ENCODE data around the gene SPZ1.
A peak's percentile ranks its signal among the peaks of the same experiment; 100 is the strongest.
"Not testable (repeated sequence)": the region's sequence is repeated elsewhere in the genome, so short reads cannot be mapped to it uniquely, and the experiment has no call there.

Gene SPZ1, protein sequence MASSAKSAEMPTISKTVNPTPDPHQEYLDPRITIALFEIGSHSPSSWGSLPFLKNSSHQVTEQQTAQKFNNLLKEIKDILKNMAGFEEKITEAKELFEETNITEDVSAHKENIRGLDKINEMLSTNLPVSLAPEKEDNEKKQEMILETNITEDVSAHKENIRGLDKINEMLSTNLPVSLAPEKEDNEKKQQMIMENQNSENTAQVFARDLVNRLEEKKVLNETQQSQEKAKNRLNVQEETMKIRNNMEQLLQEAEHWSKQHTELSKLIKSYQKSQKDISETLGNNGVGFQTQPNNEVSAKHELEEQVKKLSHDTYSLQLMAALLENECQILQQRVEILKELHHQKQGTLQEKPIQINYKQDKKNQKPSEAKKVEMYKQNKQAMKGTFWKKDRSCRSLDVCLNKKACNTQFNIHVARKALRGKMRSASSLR

DNA sequence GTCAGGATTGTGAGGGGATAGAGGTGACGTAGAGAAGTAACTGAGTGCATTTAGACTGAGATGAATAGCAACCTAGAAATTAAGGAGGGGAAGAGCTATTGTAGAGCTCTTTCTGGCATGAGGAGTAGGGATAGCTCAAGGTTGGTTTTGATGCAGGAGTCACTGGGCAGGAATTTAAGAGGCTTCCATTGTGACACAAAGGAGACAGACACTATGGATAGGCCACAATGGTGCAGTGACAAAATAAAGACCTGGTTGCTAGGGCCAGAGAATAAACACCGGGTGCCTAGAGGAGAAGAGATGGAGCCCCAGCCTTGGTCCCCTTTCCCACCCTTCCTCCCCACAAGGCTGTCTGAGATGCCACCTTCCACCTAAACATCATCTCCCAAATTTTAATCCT, at the start of gene SPZ1:
Gene SPZ1 (plus strand): TSS at position 301 of the 400 bp plus-strand sequence. CDS start 214 bp downstream, outside the sequence.
- no peak for DNase-seq (ENCODE audit: low spot score)

DNA sequence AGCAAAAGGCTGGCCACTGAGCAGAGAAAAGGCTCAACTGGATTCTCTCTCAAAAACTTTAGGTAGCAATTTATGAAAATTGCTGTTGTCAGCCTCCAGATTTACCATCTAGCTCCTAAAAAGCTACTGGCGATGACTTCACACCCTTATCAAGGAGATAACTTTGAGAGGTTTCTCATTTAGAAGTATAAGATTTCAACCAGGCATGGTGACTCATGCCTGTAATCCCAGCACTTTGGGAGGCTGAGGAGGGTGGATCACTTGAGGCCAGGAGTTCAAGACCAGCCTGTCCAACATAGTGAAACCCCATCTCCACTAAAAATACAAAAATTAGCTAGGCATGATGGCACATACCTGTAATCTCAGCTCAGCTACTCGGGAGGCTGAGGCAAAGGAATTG, 49.3 kb upstream of the SPZ1 start:
- DNase-seq (ENCODE audit: low spot score) = not testable (repeated sequence)

DNA sequence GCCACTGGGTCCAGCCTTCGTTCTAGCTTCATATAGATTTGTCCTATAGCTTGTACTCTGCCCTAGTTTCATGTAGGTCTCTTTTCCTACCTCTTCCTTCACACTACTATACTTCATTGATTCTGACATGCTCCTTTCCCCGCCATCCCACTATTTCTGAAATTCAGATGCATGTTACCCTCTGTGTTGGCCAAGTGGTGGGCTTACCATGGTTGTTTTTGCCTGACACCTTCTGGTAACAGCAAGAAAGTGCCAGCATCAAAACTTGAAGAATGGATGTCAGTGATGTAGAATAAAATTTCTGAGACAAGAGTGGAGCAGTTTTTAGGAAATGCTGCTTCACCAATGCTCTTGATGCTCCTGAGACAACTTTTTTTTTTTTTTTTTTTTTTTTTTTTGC, 44.5 kb upstream of the SPZ1 start:
- peak; percentile 56 for DNase-seq (ENCODE audit: low spot score)

DNA sequence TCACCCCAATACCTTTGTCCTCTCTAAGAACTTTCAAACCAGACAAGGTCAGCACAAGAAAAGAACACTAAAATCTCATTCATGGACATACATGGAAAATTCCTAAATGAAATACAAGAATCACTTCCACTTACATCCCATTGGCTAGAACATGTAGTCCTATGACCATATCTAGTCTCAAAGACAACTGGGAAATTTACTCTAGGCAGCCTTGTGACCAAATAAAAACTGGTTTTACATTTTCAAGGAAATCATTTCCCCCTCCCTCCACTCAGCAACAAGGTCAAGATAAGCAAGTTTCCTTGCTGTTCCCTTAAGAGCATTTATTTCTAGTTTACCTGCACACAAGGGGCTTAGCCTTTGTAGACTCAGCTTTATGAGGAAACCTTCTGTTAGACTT, 43.6 kb upstream of the SPZ1 start:
- DNase-seq (ENCODE audit: low spot score) = no peak

DNA sequence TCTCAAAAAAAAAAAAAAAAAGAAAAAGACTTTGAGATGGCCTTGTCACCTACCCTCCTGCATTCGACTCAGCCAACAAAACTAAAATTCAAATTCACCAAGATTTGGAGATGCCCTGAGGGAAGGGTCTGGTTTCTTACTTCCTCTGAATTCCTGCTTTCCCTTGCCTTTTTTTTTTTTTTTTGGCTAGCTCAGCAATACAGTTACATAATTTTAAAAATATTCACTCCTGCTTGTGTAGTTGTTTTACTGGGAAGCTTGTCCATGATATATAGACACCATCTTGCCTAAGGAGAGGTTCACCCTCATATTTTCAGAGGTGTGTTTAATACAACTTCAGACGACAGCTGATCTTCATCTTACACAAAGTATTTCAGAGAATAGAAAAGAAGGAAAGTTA, 42.6 kb upstream of the SPZ1 start:
- no peak for DNase-seq (ENCODE audit: low spot score)

DNA sequence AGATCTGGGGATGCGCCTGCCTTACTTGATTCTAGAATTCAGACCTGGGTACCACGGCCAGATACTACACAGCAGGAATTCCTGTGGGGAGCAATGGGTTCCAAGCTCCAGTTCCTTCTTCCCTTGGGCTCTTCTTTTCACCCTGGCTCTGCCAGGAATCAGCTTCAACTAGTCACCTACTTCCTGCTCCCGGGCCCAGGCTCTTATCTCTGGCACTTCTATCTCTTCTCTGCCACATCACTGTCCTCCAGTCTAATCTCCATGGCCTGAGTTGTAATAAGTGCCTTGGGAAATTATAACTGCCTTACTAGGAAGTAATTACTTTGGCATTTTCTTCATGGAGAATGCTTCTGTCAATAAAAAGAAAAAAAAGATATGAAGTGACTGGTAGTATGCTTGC, 37.7 kb upstream of the SPZ1 start:
- DNase-seq (ENCODE audit: low spot score) = no peak

DNA sequence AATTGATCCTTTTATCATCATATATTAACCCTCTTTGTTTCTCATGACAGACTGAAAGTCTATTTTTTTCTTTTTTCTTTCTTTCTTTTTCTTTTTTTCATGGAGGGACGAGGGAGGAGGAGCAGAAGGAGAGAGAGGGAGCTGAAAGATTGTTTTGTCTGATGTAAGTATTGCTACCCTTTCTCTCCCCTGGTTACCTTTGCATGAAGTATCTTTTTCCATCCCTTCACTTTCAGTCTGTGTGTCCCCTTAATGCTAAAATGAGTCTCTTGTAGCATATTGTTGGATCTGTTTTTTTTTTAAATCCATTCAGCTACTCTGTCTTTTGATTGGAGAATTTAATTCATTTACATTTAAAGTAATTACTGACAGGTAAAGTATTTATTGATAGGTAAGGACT, 36.4 kb upstream of the SPZ1 start:
- no peak for DNase-seq (ENCODE audit: low spot score)

DNA sequence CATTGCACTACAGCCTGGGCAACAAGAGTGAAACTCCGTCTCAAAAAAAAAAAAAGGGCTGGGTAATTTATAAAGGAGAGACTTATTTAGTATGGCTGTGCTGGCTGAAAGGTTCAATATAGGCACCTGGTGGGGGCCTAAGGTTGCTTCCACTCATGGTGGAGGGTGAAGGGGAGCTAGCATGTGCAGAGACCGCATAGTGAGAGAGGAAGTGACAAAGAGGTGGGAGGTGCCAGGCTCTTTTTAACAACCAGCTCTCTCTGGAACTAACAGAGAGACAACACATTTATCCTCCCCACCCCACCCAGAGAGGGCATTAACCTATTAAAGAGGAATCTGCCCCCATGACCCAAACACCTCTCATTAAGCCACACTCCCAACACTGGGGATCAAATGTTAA, 35.1 kb upstream of the SPZ1 start:
- DNase-seq (ENCODE audit: low spot score) = no peak

DNA sequence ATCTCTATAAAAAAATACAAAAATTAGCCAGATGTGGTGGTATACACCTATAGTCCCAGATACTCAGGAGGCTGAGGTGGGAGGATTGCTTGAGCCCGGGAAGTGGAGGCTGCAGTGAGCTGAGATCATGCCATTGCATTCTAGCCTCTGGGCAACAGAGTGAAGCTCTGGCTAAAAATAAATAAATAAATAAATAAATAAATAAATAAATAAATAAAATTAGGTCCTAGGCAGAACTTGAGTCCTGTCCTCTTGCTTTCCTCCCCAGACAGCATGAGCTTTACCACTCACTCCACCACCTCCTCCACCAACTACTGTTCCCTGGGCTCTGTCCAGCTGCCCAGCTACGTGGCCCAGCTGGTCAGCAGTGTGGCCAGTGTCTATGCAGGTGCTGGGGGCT, 31.6 kb upstream of the SPZ1 start:
- DNase-seq (ENCODE audit: low spot score) = no peak

DNA sequence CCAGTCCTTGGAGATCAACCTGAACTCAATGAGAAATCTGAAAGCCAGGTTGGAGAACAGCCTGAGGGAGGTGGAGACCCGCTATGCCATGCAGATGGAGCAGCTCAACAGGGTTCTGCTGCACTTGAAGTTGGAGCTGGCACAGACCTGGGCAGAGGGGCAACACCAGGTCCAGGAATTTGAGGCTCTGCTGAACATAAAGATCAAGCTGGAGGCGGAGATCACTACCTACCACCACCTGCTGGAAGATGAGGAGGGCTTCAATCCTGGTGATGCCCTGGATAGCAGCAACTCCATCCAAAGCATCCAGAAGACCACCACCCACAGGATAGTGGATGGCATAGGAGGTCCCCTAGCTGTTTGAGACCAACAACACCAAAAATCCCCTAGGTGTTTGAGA, 30.5 kb upstream of the SPZ1 start:
- DNase-seq (ENCODE audit: low spot score) = no peak

DNA sequence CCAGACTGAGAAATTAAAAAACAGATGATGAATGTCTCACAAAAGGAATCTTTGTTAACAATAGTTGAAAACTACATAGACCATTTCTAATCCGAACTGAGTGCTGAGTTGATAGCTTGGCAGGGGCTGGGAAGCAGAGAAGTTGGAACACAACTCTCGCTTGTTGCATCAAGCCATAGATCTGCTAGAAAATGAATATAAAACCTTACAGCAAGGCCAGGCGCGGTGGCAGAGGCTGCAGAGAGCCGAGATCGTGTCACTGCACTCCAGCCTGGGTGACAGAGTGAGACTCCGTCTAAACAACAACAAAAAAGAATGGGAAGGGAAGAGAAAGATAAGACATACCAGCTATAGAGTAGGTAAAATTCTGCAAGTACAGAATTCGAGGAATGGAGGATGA, 28.0 kb upstream of the SPZ1 start:
- no peak for DNase-seq (ENCODE audit: low spot score)

DNA sequence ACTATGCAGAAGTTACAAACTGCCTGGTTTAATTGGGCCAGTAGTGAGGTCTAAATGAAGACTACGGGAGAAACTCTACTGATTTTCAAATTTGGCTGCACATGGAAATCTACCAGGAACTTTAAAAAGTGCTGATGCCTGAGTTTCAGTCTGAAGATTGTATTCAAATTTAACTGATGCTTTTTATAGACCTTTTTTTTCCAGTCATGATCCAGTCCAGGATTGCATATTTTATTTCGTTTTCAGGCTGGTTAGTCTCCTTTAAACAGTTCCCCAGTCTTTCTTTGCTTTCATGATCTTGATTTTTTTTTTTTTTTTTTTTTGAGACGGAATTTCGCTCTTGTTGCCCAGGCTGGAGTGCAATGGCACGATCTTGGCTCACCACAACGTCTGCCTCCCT, 23.7 kb upstream of the SPZ1 start:
- DNase-seq (ENCODE audit: low spot score) = no peak

DNA sequence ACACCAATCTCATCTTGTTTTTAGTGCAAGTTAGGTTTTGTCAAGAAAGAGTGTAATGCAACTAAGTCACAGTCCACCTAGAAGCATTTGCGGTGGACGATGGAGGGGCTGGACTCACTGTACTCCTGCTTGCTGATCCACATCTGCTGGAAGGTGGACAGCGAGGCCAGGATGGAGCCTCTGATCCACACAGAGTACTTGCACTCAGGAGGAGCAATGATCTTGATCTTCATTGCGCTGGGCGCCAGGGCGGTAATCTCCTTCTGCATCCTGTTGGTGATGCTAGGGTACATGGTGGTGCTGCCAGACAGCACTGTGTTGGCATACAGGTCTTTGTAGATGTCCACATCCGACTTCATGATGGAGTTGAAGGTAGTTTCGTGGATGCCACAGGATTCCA, 20.2 kb upstream of the SPZ1 start:
- no peak for DNase-seq (ENCODE audit: low spot score)

DNA sequence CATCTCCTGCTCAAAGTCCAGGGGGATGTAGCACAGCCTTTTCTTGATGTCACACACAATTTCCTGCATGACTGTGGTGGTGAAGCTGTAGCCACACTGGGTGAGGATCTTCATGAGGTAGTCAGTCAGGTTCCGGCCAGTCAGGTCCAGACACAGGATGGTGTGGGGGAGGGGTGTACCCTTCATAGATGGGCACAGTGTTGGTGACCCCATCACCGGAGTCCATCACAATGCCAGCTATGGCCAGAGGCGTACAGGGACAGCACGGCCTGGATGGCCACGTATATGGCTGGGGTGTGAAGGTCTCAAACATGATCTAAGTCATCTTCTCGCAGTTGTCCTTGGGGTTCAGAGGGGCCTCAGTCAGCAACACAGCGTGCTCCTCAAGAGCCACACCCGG, 19.7 kb upstream of the SPZ1 start:
- no peak for DNase-seq (ENCODE audit: low spot score)

DNA sequence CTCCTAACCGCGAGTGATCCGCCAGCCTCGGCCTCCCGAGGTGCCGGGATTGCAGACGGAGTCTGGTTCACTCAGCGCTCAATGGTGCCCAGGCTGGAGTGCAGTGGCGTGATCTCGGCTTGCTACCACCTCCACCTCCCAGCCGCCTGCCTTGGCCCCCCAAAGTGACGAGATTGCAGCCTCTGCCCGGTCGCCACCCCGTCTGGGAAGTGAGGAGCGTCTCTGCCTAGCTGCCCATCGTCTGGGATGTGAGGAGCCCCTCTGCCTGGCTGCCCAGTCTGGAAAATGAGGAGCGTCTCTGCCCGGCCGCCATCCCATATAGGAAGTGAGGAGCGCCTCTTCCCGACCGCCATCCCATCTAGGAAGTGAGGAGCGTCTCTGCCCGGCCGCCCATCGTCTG, 19.0 kb upstream of the SPZ1 start:
- DNase-seq (ENCODE audit: low spot score) = not testable (repeated sequence)

DNA sequence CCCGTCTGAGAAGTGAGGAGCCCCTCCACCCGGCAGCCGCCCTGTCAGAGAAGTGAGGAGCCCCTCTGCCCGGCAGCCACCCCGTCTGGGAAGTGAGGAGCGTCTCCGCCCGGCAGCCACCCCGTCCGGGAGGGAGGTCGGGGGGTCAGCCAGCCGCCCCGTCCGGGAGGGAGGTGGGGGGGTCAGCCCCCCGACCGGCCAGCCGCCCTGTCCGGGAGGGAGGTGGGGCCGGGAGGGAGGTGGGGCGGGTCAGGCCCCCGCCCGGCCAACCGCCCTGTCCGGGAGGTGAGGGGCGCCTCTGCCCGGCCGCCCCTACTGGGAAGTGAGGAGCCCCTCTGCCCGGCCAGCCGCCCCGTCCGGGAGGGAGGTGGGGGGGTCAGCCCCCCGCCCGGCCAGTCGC, 18.5 kb upstream of the SPZ1 start:
- not testable (repeated sequence) for DNase-seq (ENCODE audit: low spot score)

DNA sequence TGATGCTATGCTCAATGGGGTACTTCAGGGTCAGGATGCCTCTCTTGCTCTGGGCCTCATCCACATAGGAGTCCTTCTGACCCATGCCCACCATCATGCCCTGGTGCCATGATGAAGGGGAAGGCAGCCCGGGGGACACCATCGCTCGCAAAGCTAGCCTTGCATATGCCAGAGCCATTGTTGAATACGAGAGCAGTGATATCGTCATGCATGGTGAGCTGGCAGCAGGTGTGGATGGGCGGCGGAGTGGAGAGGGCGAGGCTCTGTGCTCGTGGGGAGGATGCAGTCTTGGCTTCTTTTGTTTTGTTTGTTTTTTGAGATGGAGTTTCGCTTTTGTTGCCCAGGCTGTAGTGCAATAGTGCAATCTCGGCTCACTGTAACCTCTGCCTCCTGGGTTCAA, 17.2 kb upstream of the SPZ1 start:
- DNase-seq (ENCODE audit: low spot score) = no peak

DNA sequence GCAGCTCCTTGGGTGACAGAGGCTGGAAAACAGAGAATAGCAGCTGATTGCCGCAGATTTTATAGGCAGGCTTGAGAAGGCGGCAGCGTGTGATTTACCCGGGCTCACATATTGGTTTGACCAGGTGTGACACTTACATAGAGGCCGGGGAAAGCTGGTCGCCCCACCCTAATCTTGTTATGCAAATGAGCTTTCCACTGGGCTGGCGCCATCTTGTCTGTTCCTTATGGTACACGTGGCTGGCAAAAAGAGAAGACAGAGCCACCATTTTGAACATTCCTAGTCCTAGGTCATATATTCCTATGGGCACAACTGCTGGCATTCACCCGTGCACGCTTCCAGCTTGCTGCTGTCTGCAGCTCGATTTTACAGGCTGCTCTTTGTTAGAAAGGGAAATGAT, 11.3 kb upstream of the SPZ1 start:
- no peak for DNase-seq (ENCODE audit: low spot score)

DNA sequence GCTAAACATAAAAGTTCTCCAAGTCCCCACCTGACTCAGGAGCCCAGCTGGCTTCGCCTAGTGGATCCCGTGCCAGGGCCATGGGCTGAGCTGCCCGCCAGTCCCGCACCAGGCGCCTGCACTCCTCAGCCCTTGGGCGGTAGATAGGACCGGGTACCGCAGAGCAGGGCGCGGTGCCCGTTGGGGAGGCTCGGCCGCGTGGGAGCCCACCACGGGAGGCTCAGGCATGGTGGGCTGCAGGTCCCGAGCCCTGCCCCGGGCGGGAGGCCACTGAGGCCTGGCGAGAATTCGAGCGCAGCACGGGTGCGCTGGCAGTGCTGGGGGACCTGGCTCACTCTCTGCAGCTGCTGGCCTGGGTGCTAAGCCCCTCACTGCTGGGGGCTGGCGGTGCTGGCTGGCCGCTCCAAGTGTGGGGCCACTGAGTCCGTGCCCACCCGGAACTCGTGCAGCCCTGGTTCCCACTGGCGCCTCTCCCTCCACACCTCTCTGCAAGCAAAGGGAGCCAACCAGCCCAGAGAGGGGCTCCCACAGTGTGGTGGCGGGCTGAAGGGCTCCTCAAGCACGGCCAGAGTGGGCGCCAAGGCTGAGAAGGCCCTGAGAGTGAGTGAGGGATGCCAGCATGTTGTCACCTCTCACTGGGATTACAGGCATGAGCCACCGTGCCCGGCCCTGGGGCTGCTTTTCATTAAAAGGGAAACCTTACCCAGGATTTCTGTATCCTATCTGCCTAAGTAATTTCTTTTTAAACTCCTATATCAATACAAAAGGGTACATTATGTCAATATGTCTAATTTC, 9.7 kb upstream of the SPZ1 start:
- no peak for DNase-seq (ENCODE audit: low spot score)

DNA sequence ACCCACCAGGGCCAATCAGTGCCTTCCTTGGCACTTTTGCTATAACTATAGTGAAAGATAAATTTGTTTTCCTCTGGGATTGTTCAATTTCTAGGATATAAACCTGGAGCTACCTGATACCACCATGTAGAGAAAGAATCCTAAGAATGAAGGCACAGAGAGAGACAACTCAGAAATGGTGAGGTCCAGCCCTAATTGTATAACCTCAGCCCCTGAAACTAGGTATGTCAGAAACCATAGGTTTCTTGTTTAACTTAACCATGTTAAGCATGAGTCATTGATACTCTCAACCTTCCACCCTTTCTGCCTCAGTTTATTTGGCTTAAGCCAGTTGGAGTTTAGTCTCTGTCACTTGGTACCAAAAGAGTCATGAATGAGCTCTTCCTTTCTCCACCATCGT, 4.6 kb upstream of the SPZ1 start:
- no peak for DNase-seq (ENCODE audit: low spot score)

DNA sequence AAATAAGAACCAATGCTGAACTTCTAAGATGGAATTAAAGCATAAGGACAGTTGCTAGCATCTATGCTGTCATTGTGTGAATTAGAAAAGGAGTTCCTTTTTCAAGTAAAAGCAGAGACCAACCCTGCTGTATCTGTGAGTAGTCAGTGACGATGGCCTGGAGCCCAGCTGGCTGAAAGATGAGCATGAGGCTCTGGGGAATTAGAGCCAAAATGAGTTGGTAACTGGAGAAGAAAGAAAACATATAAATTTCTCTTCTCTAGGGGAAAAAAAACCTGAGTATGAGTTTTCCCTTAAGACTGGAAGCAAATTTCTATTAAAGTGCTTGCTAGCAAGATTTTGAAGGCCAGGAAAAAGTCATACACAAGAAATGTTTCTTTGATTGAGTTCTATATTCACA, 1.6 kb upstream of the SPZ1 start:
- DNase-seq (ENCODE audit: low spot score) = peak; percentile 26

DNA sequence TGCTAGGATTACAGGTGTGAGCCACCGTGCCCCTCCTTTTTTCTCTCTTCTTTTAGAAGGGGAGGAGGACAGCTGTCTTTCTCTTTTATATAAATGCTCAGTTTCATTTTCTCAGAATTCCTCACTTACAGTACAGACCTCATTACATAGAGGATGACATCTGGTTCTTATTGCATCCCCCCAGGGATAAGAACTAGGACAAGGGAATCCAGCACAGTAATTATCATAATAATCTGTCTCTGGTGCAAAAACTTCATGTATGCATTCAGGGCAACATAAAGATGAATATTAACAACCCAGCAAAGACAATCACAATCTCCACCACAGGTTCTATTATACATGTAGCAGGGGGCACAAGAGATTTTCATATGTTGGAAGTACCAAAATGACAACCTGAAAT, 5.1 kb downstream of the SPZ1 start:
- DNase-seq (ENCODE audit: low spot score) = no peak

DNA sequence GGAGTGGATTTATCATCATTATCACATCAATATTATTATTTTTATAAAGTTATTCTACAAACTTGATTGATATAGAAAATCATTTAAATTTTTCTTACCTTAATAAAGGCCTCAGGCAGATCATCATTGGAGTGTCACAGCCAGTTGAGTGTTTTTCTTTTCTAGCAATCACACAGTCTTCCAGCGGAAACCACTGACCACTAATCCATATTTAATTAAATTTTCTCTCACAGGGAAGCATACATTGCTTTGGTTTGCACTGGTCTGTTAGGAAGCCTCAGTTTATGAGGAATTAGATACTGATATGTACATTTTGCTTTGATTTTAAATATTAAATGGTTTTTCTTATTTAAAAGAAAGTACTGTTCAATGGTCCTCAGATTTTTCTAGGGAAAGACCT, 6.7 kb downstream of the SPZ1 start:
- DNase-seq (ENCODE audit: low spot score) = no peak

DNA sequence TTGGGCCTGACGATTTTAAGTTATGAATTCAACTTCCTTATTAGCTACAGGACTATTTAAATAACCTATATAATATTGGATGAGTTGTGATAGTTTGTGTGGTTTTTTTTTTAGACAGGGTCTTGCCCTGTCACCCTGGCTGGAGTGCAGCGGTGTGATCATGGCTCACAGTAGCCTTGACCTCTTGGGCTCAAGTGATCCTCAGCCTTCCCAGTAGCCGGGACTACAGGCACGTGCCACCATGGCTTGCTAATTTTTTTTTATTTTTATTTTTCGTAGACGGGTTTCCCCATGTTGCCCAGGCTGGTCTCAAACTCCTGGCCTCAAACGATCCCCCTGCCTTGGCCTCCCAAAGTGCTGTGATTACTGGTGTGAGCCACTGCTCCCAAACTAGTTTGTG, 17.6 kb downstream of the SPZ1 start:
- no peak for DNase-seq (ENCODE audit: low spot score)

Measured in putamen (tissue), 1 donor.